WTC11 (cell line): ENCODE data around the gene RPL14. TPM values are rescaled to one million over a fixed set of nuclear protein-coding genes. Genes with fewer than 3 reads are reported as not detected.

Source experiments
- ATAC-seq: fragments of 200-7000 bp; cut with Tn5 transposase; 2 replicates; pipeline ENCODE4 v1.10.0; 2021; ENCODE audit warnings: mild to moderate bottlenecking, moderate library complexity
- Bru-seq: library from RNA; stranded (reverse); fragments of 400-500 nt; gene quantifications from one replicate; lab custom pipeline; 2021; lab: Mats Ljungman, UMichigan
- CTCF ChIA-PET: fragments of 300-600 bp; sonication (Branson Sonifier 250); formaldehyde crosslinking; loops from one replicate; lab custom pipeline; 2021; ENCODE audit warnings: antibody characterized with exemption; lab: Charles Lee
- POLR2A ChIA-PET: fragments of 350-600 bp; sonication (Branson Sonifier 250); formaldehyde crosslinking; loops from one replicate; lab custom pipeline; 2021; ENCODE audit warnings: antibody characterized with exemption; lab: Charles Lee
- DNase-seq: peaks from one replicate; pipeline ENCODE4 v3.0.0; 2021; ENCODE audit warnings: low spot score
- H3K27ac Mint-ChIP-seq: 2 replicates; pipeline ENCODE4 v1.8.0; 2021; ENCODE audit warnings: mixed read lengths
- H3K27me3 Mint-ChIP-seq: 2 replicates; pipeline ENCODE4 v1.8.0; 2021; ENCODE audit warnings: low read depth, mild to moderate bottlenecking, moderate library complexity, mixed read lengths
- H3K36me3 Mint-ChIP-seq: 2 replicates; pipeline ENCODE4 v1.8.0; 2021; ENCODE audit warnings: mixed read lengths
- H3K4me1 Mint-ChIP-seq: 2 replicates; pipeline ENCODE4 v1.8.0; 2022; ENCODE audit warnings: mixed read lengths
- H3K4me3 Mint-ChIP-seq: 2 replicates; pipeline ENCODE4 v1.8.0; 2021; ENCODE audit warnings: mild to moderate bottlenecking, moderate library complexity, mixed read lengths
- H3K9me3 Mint-ChIP-seq: 2 replicates; pipeline ENCODE4 v1.8.0; 2021; ENCODE audit warnings: mixed read lengths
- ATF6 ChIP-seq: sonication (generic); formaldehyde crosslinking; IDR thresholded peaks from 2 replicates; pipeline ENCODE4 v1.8.1; 2023; ENCODE audit warnings: mild to moderate bottlenecking, missing genetic modification reagents
- CBFB ChIP-seq: sonication (generic); formaldehyde crosslinking; IDR thresholded peaks from 2 replicates; pipeline ENCODE4 v1.8.1; 2022; ENCODE audit warnings: mild to moderate bottlenecking, low read depth, missing genetic modification reagents
- E2F1 ChIP-seq: sonication (generic); formaldehyde crosslinking; IDR thresholded peaks from 2 replicates; pipeline ENCODE4 v1.8.0; 2022; ENCODE audit warnings: mild to moderate bottlenecking, missing genetic modification reagents
- E2F5 ChIP-seq: sonication (generic); formaldehyde crosslinking; IDR thresholded peaks from 2 replicates; pipeline ENCODE4 v1.8.1; 2022; ENCODE audit warnings: mild to moderate bottlenecking, moderate library complexity, missing genetic modification reagents
- ERG ChIP-seq: fragments of 250-450 bp; sonication (Bioruptor Pico); IDR thresholded peaks from 2 replicates; pipeline ENCODE4 v1.8.0; 2021; ENCODE audit warnings: mild to moderate bottlenecking
- ETV6 ChIP-seq: sonication (generic); formaldehyde crosslinking; IDR thresholded peaks from 2 replicates; pipeline ENCODE4 v1.8.1; 2022; ENCODE audit warnings: mild to moderate bottlenecking, missing genetic modification reagents
- FOXK1 ChIP-seq: sonication (generic); formaldehyde crosslinking; IDR thresholded peaks from 2 replicates; pipeline ENCODE4 v1.8.0; 2022; ENCODE audit warnings: mild to moderate bottlenecking, moderate library complexity, missing genetic modification reagents
- IRF2 ChIP-seq: sonication (generic); formaldehyde crosslinking; IDR thresholded peaks from 2 replicates; pipeline ENCODE4 v1.8.0; 2022; ENCODE audit warnings: low read depth, missing genetic modification reagents, borderline replicate concordance
- JAZF1 ChIP-seq: fragments of 250-450 bp; sonication (Bioruptor Pico); IDR thresholded peaks from 2 replicates; pipeline ENCODE4 v1.9.0; 2021; ENCODE audit warnings: moderate library complexity, mild to moderate bottlenecking, inconsistent platforms
- MLX ChIP-seq: sonication (generic); formaldehyde crosslinking; IDR thresholded peaks from 2 replicates; pipeline ENCODE4 v1.8.1; 2023; ENCODE audit warnings: mild to moderate bottlenecking, missing genetic modification reagents, moderate library complexity
- MYBL2 ChIP-seq: sonication (generic); formaldehyde crosslinking; IDR thresholded peaks from 2 replicates; pipeline ENCODE4 v1.8.1; 2023; ENCODE audit warnings: mild to moderate bottlenecking, moderate library complexity, missing genetic modification reagents
- NFATC4 ChIP-seq: fragments of 250-450 bp; sonication (Bioruptor Pico); IDR thresholded peaks from 2 replicates; pipeline ENCODE4 v1.9.0; 2021; ENCODE audit warnings: mild to moderate bottlenecking
- NFYB ChIP-seq: sonication (generic); formaldehyde crosslinking; conservative IDR thresholded peaks from 2 replicates; pipeline ENCODE4 v1.8.0; 2022; ENCODE audit warnings: low read depth, missing genetic modification reagents
- NR1H2 ChIP-seq: sonication (generic); formaldehyde crosslinking; IDR thresholded peaks from 2 replicates; pipeline ENCODE4 v1.9.0; 2021; ENCODE audit warnings: mild to moderate bottlenecking, moderate library complexity, missing genetic modification reagents
- NR3C1 ChIP-seq: sonication (generic); formaldehyde crosslinking; conservative IDR thresholded peaks from 2 replicates; pipeline ENCODE4 v1.8.1; 2023; ENCODE audit warnings: low read depth, mild to moderate bottlenecking, missing genetic modification reagents
- PRDM15 ChIP-seq: sonication (generic); formaldehyde crosslinking; IDR thresholded peaks from 2 replicates; pipeline ENCODE4 v1.8.0; 2022; ENCODE audit warnings: missing genetic modification reagents
- SOX15 ChIP-seq: fragments of 250-450 bp; sonication (Bioruptor Pico); IDR thresholded peaks from 2 replicates; pipeline ENCODE4 v1.9.0; 2021; ENCODE audit warnings: mild to moderate bottlenecking
- USF1 ChIP-seq: sonication (generic); formaldehyde crosslinking; IDR thresholded peaks from 2 replicates; pipeline ENCODE4 v1.8.0; 2022; ENCODE audit warnings: mild to moderate bottlenecking, missing genetic modification reagents
- ZNF121 ChIP-seq: sonication (generic); formaldehyde crosslinking; IDR thresholded peaks from 2 replicates; pipeline ENCODE4 v1.8.0; 2023; ENCODE audit warnings: missing genetic modification reagents
- ZNF219 ChIP-seq: sonication (generic); formaldehyde crosslinking; IDR thresholded peaks from 2 replicates; pipeline ENCODE4 v1.8.0; 2023; ENCODE audit warnings: missing genetic modification reagents, mild to moderate bottlenecking, borderline replicate concordance
- ZNF263 ChIP-seq: sonication (generic); formaldehyde crosslinking; IDR thresholded peaks from 2 replicates; pipeline ENCODE4 v1.8.1; 2022; ENCODE audit warnings: low read depth, mild to moderate bottlenecking, moderate library complexity, missing genetic modification reagents
- ZNF512 ChIP-seq: sonication (generic); formaldehyde crosslinking; IDR thresholded peaks from 2 replicates; pipeline ENCODE4 v1.8.1; 2022; ENCODE audit warnings: missing genetic modification reagents, borderline replicate concordance
- long read RNA-seq, 3 experiments: library from RNA in 1 of 3; library from capped mRNA in 1 of 3; library from polyadenylated mRNA in 1 of 3; unstranded in 2 of 3; stranded (forward) in 1 of 3; transcript quantifications; one replicate each; pipeline ENCODE4 v2.0.0, GENCODE V29; 2021
- total RNA-seq: library from RNA; stranded (reverse); gene quantifications from 3 replicates; pipeline ENCODE4 v1.2.3, GENCODE V29; 2021

The RPL14 gene
- total RNA-seq (2,759 to 2,816 TPM (median 2,760 TPM) in 3 replicates), Bru-seq, nascent RNA (percentile 99 among the genes with signal in this experiment)
- long read RNA-seq, experiment 1, full-length matches to known transcripts = 419 of 445 reads
- long read RNA-seq, experiment 1, partial matches to known transcripts = 17 of 445 reads
- long read RNA-seq, experiment 1, other reads (novel, unspliced or antisense) = 9 of 445 reads
- long read RNA-seq, experiment 2, full-length matches to known transcripts = 1,798 of 2,026 reads
- long read RNA-seq, experiment 2, partial matches to known transcripts = 200 of 2,026 reads
- long read RNA-seq, experiment 2, other reads (novel, unspliced or antisense) = 28 of 2,026 reads
- long read RNA-seq, experiment 3, full-length matches to known transcripts = 156 of 183 reads
- long read RNA-seq, experiment 3, partial matches to known transcripts = 24 of 183 reads
- long read RNA-seq, experiment 3, other reads (novel, unspliced or antisense) = 3 of 183 reads

- H3K36me3 Mint-ChIP-seq = peaks cover 38% of the 10 kb centered on the region
- H3K27ac Mint-ChIP-seq = peak within 1 kb of the TSS; percentile 97
- POLR2A ChIA-PET = interaction anchor here (0.6 to 1.5 kb wide), 7 partner anchors 13 to 129 kb away, joined by 3 to 7 read pairs (median 4); partner anchors contain the start of genes ENTPD3 and ZNF620
- H3K4me1 Mint-ChIP-seq = peaks cover 23% of the 10 kb centered on the region
- H3K4me3 Mint-ChIP-seq = peak within 1 kb of the TSS; percentile 96
- H3K27me3 Mint-ChIP-seq = no peaks in the 10 kb centered on the region
- no peaks in the 10 kb centered on the region for H3K9me3 Mint-ChIP-seq
- ATAC-seq = peak; percentile 65
- CTCF ChIA-PET = interaction anchor here (1.0 to 1.3 kb wide), 4 partner anchors 48 to 148 kb away, joined by 3 to 4 read pairs (median 4); partner anchors contain the start of genes EIF1B, ENTPD3 and ZNF620
- peak; percentile 92 for DNase-seq
- TF ChIP-seq ZNF263 = no peak
- peak; percentile 61; the same call in 1 of the 2 replicates for TF ChIP-seq USF1 (CRISPR knock-in tag)
- peak; percentile 85; the same call in 1 of the 2 replicates for TF ChIP-seq MYBL2
- no peak for TF ChIP-seq NR3C1
- no peak for TF ChIP-seq PRDM15 (CRISPR knock-in tag)
- TF ChIP-seq FOXK1 (CRISPR knock-in tag) = peak; percentile 96
- no peak for TF ChIP-seq E2F5 (CRISPR knock-in tag)
- TF ChIP-seq CBFB (CRISPR knock-in tag) = no peak
- no peak for TF ChIP-seq SOX15 (CRISPR knock-in tag)
- TF ChIP-seq ZNF512 = no peak
- TF ChIP-seq IRF2 = no peak
- no peak for TF ChIP-seq E2F1 (CRISPR knock-in tag)
- TF ChIP-seq NFYB (CRISPR knock-in tag) = peak; percentile 73
- TF ChIP-seq ERG (CRISPR knock-in tag) = no peak
- TF ChIP-seq NR1H2 (CRISPR knock-in tag) = no peak
- no peak for TF ChIP-seq ATF6
- no peak for TF ChIP-seq ZNF219 (CRISPR knock-in tag)
- no peak for TF ChIP-seq JAZF1 (CRISPR knock-in tag)
- TF ChIP-seq MLX = no peak
- no peak for TF ChIP-seq ZNF121 (CRISPR knock-in tag)
- 0 out of 2 replicates have a peak, but pooled peaks have one; percentile 54 for TF ChIP-seq NFATC4 (CRISPR knock-in tag)
- TF ChIP-seq ETV6 = peak; percentile 55; the same call in 1 of the 2 replicates
These were observed at the start of gene RPL14 for GRCh38 chr3:40456940-40457823. RPL14 (plus strand) TSS chr3:40457339; CDS start chr3:40457472, 133 bp downstream.
